ENCODE measurements around the gene CRIM1.

The CRIM1 gene

GRCh38 chr2:36455788-36456187 lies 100.2 kb downstream of the CRIM1 start:
- no peak for DNase-seq
- TF ChIP-seq, protein P1, sequence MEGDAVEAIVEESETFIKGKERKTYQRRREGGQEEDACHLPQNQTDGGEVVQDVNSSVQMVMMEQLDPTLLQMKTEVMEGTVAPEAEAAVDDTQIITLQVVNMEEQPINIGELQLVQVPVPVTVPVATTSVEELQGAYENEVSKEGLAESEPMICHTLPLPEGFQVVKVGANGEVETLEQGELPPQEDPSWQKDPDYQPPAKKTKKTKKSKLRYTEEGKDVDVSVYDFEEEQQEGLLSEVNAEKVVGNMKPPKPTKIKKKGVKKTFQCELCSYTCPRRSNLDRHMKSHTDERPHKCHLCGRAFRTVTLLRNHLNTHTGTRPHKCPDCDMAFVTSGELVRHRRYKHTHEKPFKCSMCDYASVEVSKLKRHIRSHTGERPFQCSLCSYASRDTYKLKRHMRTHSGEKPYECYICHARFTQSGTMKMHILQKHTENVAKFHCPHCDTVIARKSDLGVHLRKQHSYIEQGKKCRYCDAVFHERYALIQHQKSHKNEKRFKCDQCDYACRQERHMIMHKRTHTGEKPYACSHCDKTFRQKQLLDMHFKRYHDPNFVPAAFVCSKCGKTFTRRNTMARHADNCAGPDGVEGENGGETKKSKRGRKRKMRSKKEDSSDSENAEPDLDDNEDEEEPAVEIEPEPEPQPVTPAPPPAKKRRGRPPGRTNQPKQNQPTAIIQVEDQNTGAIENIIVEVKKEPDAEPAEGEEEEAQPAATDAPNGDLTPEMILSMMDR (IDR thresholded peaks at IDR 0.05; ENCODE audit: borderline replicate concordance, extremely low read depth, low read length, poor library complexity, severe bottlenecking): no peak
- no peak for TF ChIP-seq EZH2 (IDR thresholded peaks at IDR 0.05; ENCODE audit: borderline replicate concordance, low read depth, low read length, severe bottlenecking)
- no peak for ATAC-seq (ENCODE audit: insufficient read depth, low read depth)
- H3K4me2 ChIP-seq (ENCODE audit: insufficient read depth, low read length): no peak overlapping the region
- no peak overlapping the region for H2AFZ ChIP-seq (ENCODE audit: low read depth, low read length)
- H3K27me3 ChIP-seq (ENCODE audit: insufficient read depth, low read length, poor library complexity): peaks cover 10% of the 10 kb centered on the region
- H3K79me2 ChIP-seq (ENCODE audit: insufficient read depth, low read length): no peaks in the 10 kb centered on the region
- no peak overlapping the region for H3K27ac ChIP-seq (ENCODE audit: low read length)
- H3K4me3 ChIP-seq (ENCODE audit: low read depth in 1 of 2, low read length in 2 of 2): no peak overlapping the region
- no peaks in the 10 kb centered on the region for H3K9me3 ChIP-seq (ENCODE audit: insufficient read depth, low read length, severe bottlenecking)
- H3K4me1 ChIP-seq (ENCODE audit: insufficient read depth, low read length): no peaks in the 10 kb centered on the region
- no peaks in the 10 kb centered on the region for H3K36me3 ChIP-seq (ENCODE audit: insufficient read depth, low read length)
- H4K20me1 ChIP-seq (ENCODE audit: insufficient read depth, low read length): no peaks in the 10 kb centered on the region
- no peak overlapping the region for H3K9ac ChIP-seq (ENCODE audit: low read depth, low read length)

GRCh38 chr2:36456227-36457175 lies 100.9 kb downstream of the CRIM1 start:
- TF ChIP-seq EZH2 (IDR thresholded peaks at IDR 0.05; ENCODE audit: borderline replicate concordance, low read depth, low read length, severe bottlenecking): no peak
- TF ChIP-seq, protein P1 (IDR thresholded peaks at IDR 0.05; ENCODE audit: borderline replicate concordance, extremely low read depth, low read length, poor library complexity, severe bottlenecking): no peak
- peaks cover 10% of the 10 kb centered on the region for H3K27me3 ChIP-seq (ENCODE audit: insufficient read depth, low read length, poor library complexity)
- DNase-seq (no peak), ATAC-seq (ENCODE audit: insufficient read depth, low read depth) (no peak)
- H3K4me2 ChIP-seq (ENCODE audit: insufficient read depth, low read length): no peak overlapping the region
- no peaks in the 10 kb centered on the region for H3K4me1 ChIP-seq (ENCODE audit: insufficient read depth, low read length)
- H3K9ac ChIP-seq (ENCODE audit: low read depth, low read length): no peak overlapping the region
- H3K27ac ChIP-seq (ENCODE audit: low read length): no peak overlapping the region
- no peaks in the 10 kb centered on the region for H3K36me3 ChIP-seq (ENCODE audit: insufficient read depth, low read length)
- no peaks in the 10 kb centered on the region for H3K9me3 ChIP-seq (ENCODE audit: insufficient read depth, low read length, severe bottlenecking)
- H4K20me1 ChIP-seq (ENCODE audit: insufficient read depth, low read length): no peaks in the 10 kb centered on the region
- H3K79me2 ChIP-seq (ENCODE audit: insufficient read depth, low read length): no peaks in the 10 kb centered on the region
- H2AFZ ChIP-seq (ENCODE audit: low read depth, low read length): no peak overlapping the region
- no peak overlapping the region for H3K4me3 ChIP-seq (ENCODE audit: low read depth in 1 of 2, low read length in 2 of 2)

DNA sequence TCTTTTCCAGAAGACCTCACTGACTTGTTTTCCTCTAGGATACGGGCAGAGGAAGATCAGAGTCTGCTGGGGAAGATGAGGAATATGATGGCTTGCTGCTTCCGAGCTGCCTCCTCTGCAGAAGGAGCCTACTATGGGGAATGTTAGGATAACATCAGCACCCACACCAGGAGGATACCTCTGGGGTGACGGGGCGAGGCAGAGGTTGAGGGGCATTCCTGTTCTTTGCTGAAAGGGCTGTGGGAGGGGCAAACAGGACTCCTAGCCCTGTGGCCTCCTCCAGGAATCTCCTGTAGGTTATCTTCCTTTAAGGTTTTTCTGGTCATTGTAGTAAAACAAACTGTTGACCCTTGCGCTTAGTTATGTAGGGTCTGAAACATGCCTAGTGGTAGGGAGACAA lies 102.5 kb downstream of the CRIM1 start:
- TF ChIP-seq, protein P1 (IDR thresholded peaks at IDR 0.05; ENCODE audit: borderline replicate concordance, extremely low read depth, low read length, poor library complexity, severe bottlenecking): no peak
- no peak for TF ChIP-seq EZH2 (IDR thresholded peaks at IDR 0.05; ENCODE audit: borderline replicate concordance, low read depth, low read length, severe bottlenecking)
- no peaks in the 10 kb centered on the region for H3K36me3 ChIP-seq (ENCODE audit: insufficient read depth, low read length)
- no peaks in the 10 kb centered on the region for H3K79me2 ChIP-seq (ENCODE audit: insufficient read depth, low read length)
- no peak overlapping the region for H3K4me3 ChIP-seq (ENCODE audit: low read depth in 1 of 2, low read length in 2 of 2)
- no peak overlapping the region for H3K27ac ChIP-seq (ENCODE audit: low read length)
- ATAC-seq (ENCODE audit: insufficient read depth, low read depth) (no peak), DNase-seq (no peak)
- H3K9me3 ChIP-seq (ENCODE audit: insufficient read depth, low read length, severe bottlenecking): no peaks in the 10 kb centered on the region
- no peaks in the 10 kb centered on the region for H4K20me1 ChIP-seq (ENCODE audit: insufficient read depth, low read length)
- H3K4me1 ChIP-seq (ENCODE audit: insufficient read depth, low read length): no peaks in the 10 kb centered on the region
- H3K27me3 ChIP-seq (ENCODE audit: insufficient read depth, low read length, poor library complexity): peaks cover 14% of the 10 kb centered on the region
- H3K4me2 ChIP-seq (ENCODE audit: insufficient read depth, low read length): no peak overlapping the region
- no peak overlapping the region for H3K9ac ChIP-seq (ENCODE audit: low read depth, low read length)
- H2AFZ ChIP-seq (ENCODE audit: low read depth, low read length): no peak overlapping the region

All from DND-41 (cell line).